Measurements from ENCODE around the gene PLEKHG5.

Gene PLEKHG5

GRCh38 chr1:6424000-6424565, 67.4 kb downstream of the PLEKHG5 start:
- no peak for DNase-seq

GRCh38 chr1:6423321-6423999, 68.0 kb downstream of the PLEKHG5 start:
- peak; percentile 80 for DNase-seq

GRCh38 chr1:6421266-6421665, 70.2 kb downstream of the PLEKHG5 start:
- DNase-seq, result no peak

GRCh38 chr1:6420454-6421042, 70.9 kb downstream of the PLEKHG5 start:
- DNase-seq, result no peak

GRCh38 chr1:6419804-6420453, 71.5 kb downstream of the PLEKHG5 start, which contains the start of gene HES2:
HES2 (minus strand) TSS chr1:6419919; CDS start chr1:6419820, 99 bp downstream.
- DNase-seq, result no peak

GRCh38 chr1:6419397-6419803, 72.1 kb downstream of the PLEKHG5 start:
- no peak for DNase-seq

- no peak for DNase-seq
These were observed 72.6 kb downstream of the PLEKHG5 start for GRCh38 chr1:6418668-6419396.

GRCh38 chr1:6417961-6418667, 73.4 kb downstream of the PLEKHG5 start:
- DNase-seq, result no peak

Measured in DMS153 (cell line).